ENCODE data around the gene VCX2. TPM values are rescaled to one million over a fixed set of nuclear protein-coding genes. Genes with fewer than 3 reads are reported as not detected.
A peak's percentile ranks its signal among the peaks of the same experiment; 100 is the strongest.
"Not testable (repeated sequence)": the region's sequence is repeated elsewhere in the genome, so short reads cannot be mapped to it uniquely, and the experiment has no call there.

Gene VCX2
- total RNA-seq, 1 donor from 2014 or later: not detected

GRCh38 chrX:8183346-8183745 lies 12.3 kb upstream of the VCX2 start:
- Histone ChIP-seq H3K27ac (no peak overlapping the region), H3F3A (ENCODE audit: low read depth) (no peaks in the 10 kb centered on the region), H3K27me3 (no peaks in the 10 kb centered on the region), H2AFZ (replicated peaks) (no peak overlapping the region), H3K4me3 (no peak overlapping the region), H3K36me3 (no peaks in the 10 kb centered on the region), H4K20me1 (ENCODE audit: low read depth) (no peaks in the 10 kb centered on the region), H3K4me1 (no peaks in the 10 kb centered on the region), H3K79me2 (ENCODE audit: low read depth) (no peaks in the 10 kb centered on the region), H3K9me3 (ENCODE audit: low read depth) (no peaks in the 10 kb centered on the region), H3K9ac (no peak overlapping the region), H3K4me2 (no peak overlapping the region)
- TF ChIP-seq CTCF (IDR thresholded peaks at IDR 0.05) (no peak), EZH2phosphoT487 (IDR thresholded peaks at IDR 0.05) (no peak), EZH2 (IDR thresholded peaks at IDR 0.05) (no peak)
- no peak for DNase-seq (ENCODE audit: low spot score)
- no peak overlapping the region for H3K4me3 Mint-ChIP-seq
- no peaks in the 10 kb centered on the region for H3K9me3 Mint-ChIP-seq
- H3K36me3 Mint-ChIP-seq: no peaks in the 10 kb centered on the region
- no peak overlapping the region for H3K27ac Mint-ChIP-seq
- H3K4me1 Mint-ChIP-seq: peaks cover 13% of the 10 kb centered on the region
- peaks cover 4% of the 10 kb centered on the region for H3K27me3 Mint-ChIP-seq (ENCODE audit: insufficient read depth, low read depth)

GRCh38 chrX:8179656-8180055 lies 8.6 kb upstream of the VCX2 start:
- H3K4me1 ChIP-seq: no peaks in the 10 kb centered on the region
- DNase-seq (ENCODE audit: low spot score): no peak
- Mint-ChIP-seq H3K36me3 (no peaks in the 10 kb centered on the region), H3K27me3 (ENCODE audit: insufficient read depth, low read depth) (peaks cover 4% of the 10 kb centered on the region), H3K27ac (no peak overlapping the region), H3K4me1 (peaks cover 13% of the 10 kb centered on the region), H3K4me3 (no peak overlapping the region), H3K9me3 (no peaks in the 10 kb centered on the region)
- no peaks in the 10 kb centered on the region for H3K79me2 ChIP-seq (ENCODE audit: low read depth)
- H3K36me3 ChIP-seq: no peaks in the 10 kb centered on the region
- no peak overlapping the region for H3K4me2 ChIP-seq
- no peak overlapping the region for H3K27ac ChIP-seq
- H3K9ac ChIP-seq: no peak overlapping the region
- no peaks in the 10 kb centered on the region for H3K27me3 ChIP-seq
- H4K20me1 ChIP-seq (ENCODE audit: low read depth): no peaks in the 10 kb centered on the region
- no peak overlapping the region for H3K4me3 ChIP-seq
- peak; percentile 13 for TF ChIP-seq CTCF (IDR thresholded peaks at IDR 0.05)
- TF ChIP-seq EZH2phosphoT487 (IDR thresholded peaks at IDR 0.05): no peak
- no peak for TF ChIP-seq EZH2 (IDR thresholded peaks at IDR 0.05)
- no peak overlapping the region for H2AFZ ChIP-seq (replicated peaks)
- no peaks in the 10 kb centered on the region for H3K9me3 ChIP-seq (ENCODE audit: low read depth)
- no peaks in the 10 kb centered on the region for H3F3A ChIP-seq (ENCODE audit: low read depth)

GRCh38 chrX:8154011-8154410 lies 17.1 kb downstream of the VCX2 start:
- H3K4me3 Mint-ChIP-seq; H3K36me3 ChIP-seq; H3K27ac ChIP-seq; H3K27me3 Mint-ChIP-seq (ENCODE audit: insufficient read depth, low read depth); H3K9ac ChIP-seq; H3K4me3 ChIP-seq; H3K27me3 ChIP-seq; H3K9me3 ChIP-seq (ENCODE audit: low read depth); H3K4me1 Mint-ChIP-seq; H2AFZ ChIP-seq (replicated peaks); DNase-seq (ENCODE audit: low spot score); H3K79me2 ChIP-seq (ENCODE audit: low read depth); H3K4me1 ChIP-seq; H3F3A ChIP-seq (ENCODE audit: low read depth); H3K27ac Mint-ChIP-seq; H4K20me1 ChIP-seq (ENCODE audit: low read depth); H3K36me3 Mint-ChIP-seq; H3K4me2 ChIP-seq: not testable (repeated sequence)
- peaks cover 10% of the 10 kb centered on the region for H3K9me3 Mint-ChIP-seq

GRCh38 chrX:8147226-8147625 lies 23.8 kb downstream of the VCX2 start:
- H3K9ac ChIP-seq: no peak overlapping the region

More at GRCh38 chrX:8147226-8147625, 23.8 kb downstream of the VCX2 start:
- no peaks in the 10 kb centered on the region for H3K36me3 ChIP-seq
- H4K20me1 ChIP-seq (ENCODE audit: low read depth): no peaks in the 10 kb centered on the region
- H3K4me2 ChIP-seq: no peak overlapping the region
- Mint-ChIP-seq H3K36me3 (no peaks in the 10 kb centered on the region), H3K4me1 (no peaks in the 10 kb centered on the region), H3K27ac (no peak overlapping the region), H3K27me3 (ENCODE audit: insufficient read depth, low read depth) (peaks cover 4% of the 10 kb centered on the region), H3K9me3 (peaks cover 7% of the 10 kb centered on the region), H3K4me3 (no peak overlapping the region)
- H3F3A ChIP-seq (ENCODE audit: low read depth): no peaks in the 10 kb centered on the region
- DNase-seq (ENCODE audit: low spot score): peak; percentile 52
- H2AFZ ChIP-seq (replicated peaks): no peak overlapping the region
- no peak overlapping the region for H3K4me3 ChIP-seq
- no peaks in the 10 kb centered on the region for H3K79me2 ChIP-seq (ENCODE audit: low read depth)
- H3K4me1 ChIP-seq: peaks cover 7% of the 10 kb centered on the region
- no peaks in the 10 kb centered on the region for H3K27me3 ChIP-seq
- no peak overlapping the region for H3K27ac ChIP-seq
- peaks cover 11% of the 10 kb centered on the region for H3K9me3 ChIP-seq (ENCODE audit: low read depth)
- TF ChIP-seq EZH2 (IDR thresholded peaks at IDR 0.05): no peak
- TF ChIP-seq EZH2phosphoT487 (IDR thresholded peaks at IDR 0.05): peak; percentile 27

Data from neural progenitor cell (in vitro differentiated cells).